Right kidney (tissue), 1 donor: ENCODE measurements around the gene FNIP1.
"Not testable (repeated sequence)": the region's sequence is repeated elsewhere in the genome, so short reads cannot be mapped to it uniquely, and the experiment has no call there.

ENCODE experiments used
- DNase-seq: peaks from one replicate; pipeline ENCODE4 v3.0.0-alpha.2; 2016

Gene FNIP1

GRCh38 chr5:131787736-131788135, 9.1 kb downstream of the FNIP1 start:
- DNase-seq = no peak

DNA sequence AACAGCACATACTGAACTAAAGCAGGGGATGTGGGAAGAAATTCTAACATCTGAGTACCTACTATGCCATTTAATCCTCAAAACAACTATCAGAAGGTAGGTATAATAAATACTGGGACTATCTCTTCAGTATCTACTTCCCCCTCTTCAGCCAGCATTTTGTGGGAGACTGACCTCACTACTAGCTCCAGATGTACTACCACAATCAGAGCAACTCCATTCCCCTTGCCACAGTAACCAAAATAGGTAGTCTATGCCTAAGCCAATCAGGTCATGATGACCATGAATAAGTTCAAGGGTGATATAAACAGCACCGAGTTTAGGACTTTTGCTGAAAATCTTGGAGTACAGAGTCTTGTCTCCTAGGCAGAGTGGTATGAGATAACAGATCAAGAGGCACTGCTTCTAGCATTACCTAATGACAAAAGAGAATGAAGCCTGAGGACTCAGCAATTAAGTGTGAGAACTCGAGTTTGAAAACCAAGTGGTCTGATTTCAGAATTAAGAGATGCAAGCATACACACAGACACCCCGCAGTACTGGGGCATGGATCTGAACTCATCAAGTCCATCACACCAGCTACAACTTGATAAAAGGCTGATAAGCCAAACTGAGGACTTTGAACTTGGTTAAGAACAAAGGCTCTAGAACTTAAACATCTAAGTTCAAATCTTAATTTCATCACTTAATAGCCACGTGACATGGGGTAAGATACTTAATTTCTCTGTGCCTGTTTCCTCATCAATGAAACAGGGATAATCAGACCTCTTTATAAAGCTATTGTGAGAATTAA, 9.7 kb downstream of the FNIP1 start:
- no peak for DNase-seq

- DNase-seq = no peak
Observed at GRCh38 chr5:131786036-131786435, 10.8 kb downstream of the FNIP1 start.

- no peak for DNase-seq
Observed at GRCh38 chr5:131783874-131784273, 12.9 kb downstream of the FNIP1 start.

DNA sequence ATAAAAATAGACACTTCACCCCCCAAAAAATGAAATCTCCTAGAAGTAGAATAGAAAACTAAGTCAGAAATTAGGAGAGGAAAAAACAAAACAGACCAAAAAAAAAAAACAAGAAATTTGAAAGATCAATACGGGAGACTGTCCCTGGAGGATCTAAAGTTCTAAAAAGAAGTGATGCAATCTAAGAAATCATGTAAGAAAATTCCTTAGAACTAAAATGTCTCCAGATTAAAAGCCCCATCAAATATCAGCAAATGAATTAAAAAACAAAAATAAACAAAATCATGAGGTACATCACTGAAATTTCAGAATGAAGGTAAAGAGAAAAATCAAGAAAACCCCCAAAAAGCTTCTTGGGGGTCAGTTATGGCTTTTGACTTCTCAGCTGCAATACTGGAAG, 13.5 kb downstream of the FNIP1 start:
- no peak for DNase-seq

GRCh38 chr5:131782717-131783116, 14.1 kb downstream of the FNIP1 start:
- DNase-seq = no peak

DNA sequence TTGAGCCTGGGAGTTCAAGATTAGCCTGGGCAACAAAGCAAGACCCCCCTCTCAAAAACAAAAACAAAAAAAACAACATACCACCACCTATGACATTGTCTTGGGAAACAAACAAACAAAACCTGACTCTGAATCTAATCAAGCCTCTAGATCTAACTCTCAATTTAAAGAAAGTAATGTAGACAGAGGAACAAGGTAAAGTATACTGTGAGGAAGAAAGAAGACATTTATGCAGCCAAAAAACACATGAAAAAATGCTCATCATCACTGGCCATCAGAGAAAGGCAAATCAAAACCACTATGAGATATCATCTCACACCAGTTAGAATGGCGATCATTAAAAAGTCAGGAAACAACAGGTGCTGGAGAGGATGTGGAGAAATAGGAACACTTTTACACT, 18.7 kb downstream of the FNIP1 start:
- not testable (repeated sequence) for DNase-seq

DNA sequence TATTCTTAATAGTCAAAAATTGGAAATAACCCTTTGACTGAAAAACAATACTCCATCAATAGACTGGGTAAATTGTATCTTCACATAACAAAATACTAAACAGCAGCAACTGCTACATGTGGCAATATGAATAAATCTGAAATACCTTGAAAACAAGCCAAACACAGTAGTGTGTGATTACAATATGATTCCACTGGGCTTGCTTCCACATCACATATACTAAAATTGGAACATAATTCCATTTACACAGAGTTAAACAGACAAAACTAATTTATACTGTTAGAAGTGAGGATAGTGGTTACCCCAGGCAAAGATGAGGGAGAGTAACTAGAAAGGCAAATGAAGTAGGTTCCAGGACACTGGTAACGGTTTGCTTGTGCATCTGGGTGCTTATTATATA, 20.4 kb downstream of the FNIP1 start:
- no peak for DNase-seq

- DNase-seq = no peak
Observed at GRCh38 chr5:131774652-131775367, 22.0 kb downstream of the FNIP1 start.

- no peak for DNase-seq
Observed at GRCh38 chr5:131773805-131774204, 23.0 kb downstream of the FNIP1 start.

DNA sequence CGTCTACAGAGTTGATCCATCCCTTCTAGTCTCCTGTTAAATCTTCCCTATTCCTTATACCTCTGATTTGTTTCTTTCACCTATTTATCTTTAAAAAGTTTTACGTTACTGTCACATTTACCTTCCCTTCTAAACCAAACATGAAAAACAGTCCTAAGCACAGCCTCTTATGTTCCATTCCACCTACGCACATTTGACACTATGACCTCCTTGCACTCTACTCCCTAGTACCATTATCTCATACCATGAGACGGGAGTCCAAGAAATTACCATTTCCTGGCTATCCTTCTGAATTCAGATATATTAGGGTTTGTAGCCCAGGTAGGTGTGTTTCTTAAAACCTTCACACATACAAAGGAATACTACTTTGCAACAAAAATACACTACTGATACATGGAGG, 25.1 kb downstream of the FNIP1 start:
- no peak for DNase-seq

GRCh38 chr5:131769961-131770360, 26.9 kb downstream of the FNIP1 start:
- no peak for DNase-seq

DNA sequence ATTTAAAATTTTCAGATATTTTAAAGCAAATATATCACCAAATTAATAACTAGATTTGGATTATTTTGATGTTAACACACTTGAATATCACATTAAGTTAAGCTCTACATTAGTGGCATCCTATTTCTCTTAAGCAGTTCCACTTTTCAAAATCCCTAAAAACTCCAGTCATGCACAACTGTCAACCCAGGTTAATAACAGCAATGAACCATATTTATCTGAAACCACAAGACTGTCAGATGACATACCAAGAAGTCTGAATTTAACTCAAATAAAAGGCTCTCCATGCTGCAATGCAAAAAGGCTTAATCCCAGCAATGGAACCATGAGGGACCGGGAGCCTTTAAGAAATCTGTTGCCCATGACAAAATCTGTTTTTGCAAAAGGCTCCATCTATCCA, 27.5 kb downstream of the FNIP1 start:
- DNase-seq = no peak

- DNase-seq = no peak
Observed at GRCh38 chr5:131767891-131768290, 28.9 kb downstream of the FNIP1 start.

- no peak for DNase-seq
Observed at GRCh38 chr5:131766689-131767088, 30.1 kb downstream of the FNIP1 start.

- no peak for DNase-seq
Observed at GRCh38 chr5:131765261-131765660, 31.6 kb downstream of the FNIP1 start.

GRCh38 chr5:131763968-131764367, 32.8 kb downstream of the FNIP1 start:
- no peak for DNase-seq

GRCh38 chr5:131760793-131761192, 36.0 kb downstream of the FNIP1 start:
- no peak for DNase-seq

GRCh38 chr5:131759704-131760103, 37.1 kb downstream of the FNIP1 start:
- DNase-seq = no peak

DNA sequence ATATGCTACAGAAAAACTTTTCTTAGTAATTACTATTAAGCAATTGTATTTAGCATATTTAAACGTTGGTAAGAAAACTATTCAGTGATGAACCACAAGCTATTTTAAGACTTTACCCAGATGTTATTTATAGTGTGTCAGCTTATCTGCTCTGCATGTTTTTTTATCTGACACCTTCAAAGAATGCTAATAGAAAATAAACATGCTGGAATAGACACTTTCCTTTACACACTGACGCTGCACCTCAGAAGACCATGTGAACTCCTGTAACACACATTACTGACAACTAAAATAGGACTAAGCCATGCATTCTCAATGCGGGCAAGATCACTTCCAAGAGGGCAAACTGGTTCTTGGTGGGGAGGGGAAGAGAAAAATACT, 38.3 kb downstream of the FNIP1 start:
- no peak for DNase-seq

DNA sequence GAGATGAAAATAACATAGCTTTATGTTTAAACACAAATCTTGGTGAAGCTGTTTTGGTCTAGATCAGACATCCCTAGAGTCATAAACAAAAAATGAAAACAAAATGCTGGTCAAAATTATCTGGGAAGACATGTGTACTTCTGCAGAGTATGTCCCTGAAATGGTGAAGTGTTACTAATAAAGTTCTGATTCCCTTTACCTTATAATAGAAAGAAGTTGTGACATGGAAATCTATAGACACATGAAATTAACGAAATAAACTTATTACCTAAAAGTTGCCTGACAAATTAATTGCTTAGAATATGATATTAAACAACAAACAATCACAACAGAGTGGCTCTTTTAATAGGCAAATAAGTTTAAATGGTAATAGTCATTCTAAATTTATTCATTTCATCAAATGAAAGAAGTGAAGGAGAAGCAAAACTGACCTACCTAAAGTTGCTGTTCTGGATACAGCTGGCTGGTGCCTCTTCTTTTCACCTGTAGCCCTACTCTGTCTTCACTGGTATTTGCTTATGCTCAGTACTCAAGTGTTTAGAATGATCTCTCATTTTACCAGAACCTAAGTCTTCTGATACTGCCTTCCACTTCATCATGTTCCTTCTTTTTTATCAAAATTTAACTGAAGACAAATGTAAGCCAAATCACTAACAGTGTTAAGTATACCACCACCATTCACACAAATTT, 38.8 kb downstream of the FNIP1 start:
- no peak for DNase-seq

DNA sequence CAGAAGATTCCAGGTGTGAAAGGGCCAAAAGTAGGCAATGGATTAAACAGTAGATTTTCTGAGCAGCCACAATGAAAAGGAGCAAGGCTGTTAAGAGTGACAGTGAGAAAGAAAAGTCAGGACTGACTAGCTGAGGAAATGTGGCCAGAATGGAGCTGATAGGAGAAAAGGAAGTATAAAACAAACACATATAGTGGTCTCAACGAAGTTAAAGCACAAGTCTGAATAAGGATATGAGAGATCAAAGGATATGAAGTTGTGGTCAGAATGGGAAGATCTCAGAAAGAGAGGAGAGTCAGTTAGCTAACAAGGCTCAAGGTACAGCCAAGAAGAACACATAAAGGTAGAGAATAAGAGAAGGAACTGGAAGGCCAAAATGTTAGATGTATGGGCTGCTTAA, 39.9 kb downstream of the FNIP1 start:
- no peak for DNase-seq

- DNase-seq = no peak
Observed at GRCh38 chr5:131754363-131754762, 42.5 kb downstream of the FNIP1 start.

- no peak for DNase-seq
Observed at GRCh38 chr5:131751506-131751905, 45.3 kb downstream of the FNIP1 start.
